Endothelial cell of umbilical vein (primary cell): ENCODE data around the gene GPATCH2. TPM values are rescaled to one million over a fixed set of nuclear protein-coding genes. Genes with fewer than 3 reads are reported as not detected.

Experiments used
- BruUV-seq: library from RNA; stranded (reverse); fragments of 400-500 nt; replicated peaks from 2 replicates; lab custom pipeline; 2021; lab: Mats Ljungman, UMichigan
- CTCF ChIA-PET: fragments of 300-600, 350-600 bp; sonication (Branson Sonifier 250); formaldehyde crosslinking; loops from one replicate; lab custom pipeline; 2021; ENCODE audit warnings: antibody characterized with exemption, inconsistent platforms; lab: Charles Lee
- POLR2A ChIA-PET: fragments of 300-600, 350-600 bp; sonication (Branson Sonifier 250); formaldehyde crosslinking; loops from one replicate; lab custom pipeline; 2021; ENCODE audit warnings: antibody characterized with exemption, inconsistent platforms; lab: Charles Lee
- DNase-seq: peaks from one replicate; pipeline ENCODE4 v3.0.0-alpha.2; 2011; ENCODE audit warnings: low read depth, low spot score
- FAIRE-seq: peaks from 2 replicates; lab custom pipeline; 2011; peaks lifted over from hg19 to GRCh38; lab: Jason Lieb, UNC
- H2AFZ ChIP-seq: 2 replicates; pipeline ENCODE4 v1.6.0; 2012; ENCODE audit warnings: low read depth, low read length, control low read depth, inconsistent platforms
- H3K27ac ChIP-seq: 2 replicates; pipeline ENCODE4 v1.5.1; 2011; ENCODE audit warnings: low read depth, mild to moderate bottlenecking, control low read depth, low read length, moderate library complexity; ENCODE audit not compliant: insufficient read depth
- H3K27me3 ChIP-seq, 2 experiments: 2 replicates each; pipeline versions ENCODE4 v1.6.0 to v1.6.1; 2011; ENCODE audit warnings: low read length in 2 of 2, mixed read lengths in 1 of 2; ENCODE audit not compliant: control insufficient read depth in 2 of 2, insufficient read depth in 2 of 2
- H3K36me3 ChIP-seq, 2 experiments: 2 replicates in 1 of 2; 3 replicates in 1 of 2; pipeline ENCODE4 v1.5.1; 2011; ENCODE audit warnings: low read length in 2 of 2, mild to moderate bottlenecking in 1 of 2, moderate library complexity in 1 of 2; ENCODE audit not compliant: control insufficient read depth in 2 of 2, insufficient read depth in 2 of 2; ENCODE audit errors: extremely low read depth in 1 of 2
- H3K4me1 ChIP-seq: 3 replicates; pipeline ENCODE4 v1.5.1; 2011; ENCODE audit warnings: mild to moderate bottlenecking, low read length; ENCODE audit not compliant: control insufficient read depth, insufficient read depth; ENCODE audit errors: extremely low read depth
- H3K4me2 ChIP-seq: 2 replicates; pipeline ENCODE4 v1.6.1; 2011; ENCODE audit warnings: low read length, control low read depth, mixed read lengths; ENCODE audit not compliant: insufficient read depth
- H3K4me3 ChIP-seq, 3 experiments: fragments of 200-600 bp in 1 of 3; sonication (generic), shearing (Covaris generic) in 1 of 3; replicated peaks in 1 of 3; 2 replicates each; pipeline ENCODE4 v1.5.1; 2011 to 2016; ENCODE audit warnings: control low read depth in 3 of 3, low read length in 3 of 3, mild to moderate bottlenecking in 2 of 3, inconsistent platforms in 1 of 3, low read depth in 1 of 3, moderate library complexity in 1 of 3; ENCODE audit not compliant: insufficient read depth in 1 of 3
- H3K79me2 ChIP-seq: 2 replicates; pipeline ENCODE4 v1.6.0; 2012; ENCODE audit warnings: low read length, inconsistent platforms; ENCODE audit not compliant: control insufficient read depth, insufficient read depth
- H3K9ac ChIP-seq: replicated peaks from 2 replicates; pipeline ENCODE3; 2011; ENCODE audit warnings: low read length, control low read depth; ENCODE audit not compliant: insufficient read depth; ENCODE audit errors: extremely low read depth
- H3K9me1 ChIP-seq: replicated peaks from 3 replicates; pipeline ENCODE4 v1.6.0; 2011; ENCODE audit warnings: mild to moderate bottlenecking, low read length; ENCODE audit not compliant: control insufficient read depth, insufficient read depth; ENCODE audit errors: extremely low read depth
- H3K9me3 ChIP-seq: replicated peaks from 2 replicates; pipeline ENCODE4 v1.5.1; 2012; ENCODE audit warnings: low read length, inconsistent platforms; ENCODE audit not compliant: control insufficient read depth, insufficient read depth
- H4K20me1 ChIP-seq: replicated peaks from 2 replicates; pipeline ENCODE3; 2011; ENCODE audit warnings: mild to moderate bottlenecking, low read length; ENCODE audit not compliant: control insufficient read depth, insufficient read depth; ENCODE audit errors: extremely low read depth
- CTCF ChIP-seq, 2 donors: IDR thresholded peaks; 1 replicate in 1 of 2; 2 replicates in 1 of 2; pipeline ENCODE4 v1.5.1; 2011; ENCODE audit warnings: low read length in 2 of 2, mild to moderate bottlenecking in 2 of 2, moderate library complexity in 2 of 2, control low read depth in 1 of 2, inconsistent platforms in 1 of 2, low read depth in 1 of 2; ENCODE audit not compliant: insufficient read depth in 1 of 2; ENCODE audit errors: extremely low read depth in 1 of 2
- EZH2 ChIP-seq: IDR thresholded peaks from 2 replicates; pipeline ENCODE4 v1.6.1; 2012; ENCODE audit warnings: borderline replicate concordance, low read depth, mild to moderate bottlenecking, moderate library complexity, low read length, inconsistent platforms; ENCODE audit not compliant: severe bottlenecking
- FOS ChIP-seq: IDR thresholded peaks from 2 replicates; pipeline ENCODE4 v1.6.1; 2011; ENCODE audit warnings: mild to moderate bottlenecking, low read length, moderate library complexity, borderline replicate concordance; ENCODE audit not compliant: insufficient read depth
- GATA2 ChIP-seq: IDR thresholded peaks from 2 replicates; pipeline ENCODE4 v1.7.0; 2011; ENCODE audit warnings: low read depth, mild to moderate bottlenecking, moderate library complexity, mixed read lengths, low read length; ENCODE audit not compliant: insufficient read length, insufficient read depth
- JUN ChIP-seq: IDR thresholded peaks from 2 replicates; pipeline ENCODE4 v1.6.1; 2011; ENCODE audit warnings: borderline replicate concordance, low read depth; ENCODE audit not compliant: insufficient read length, insufficient read depth
- MAX ChIP-seq: IDR thresholded peaks from 2 replicates; pipeline ENCODE4 v1.6.1; 2011; ENCODE audit not compliant: insufficient read depth, insufficient read length
- MYC ChIP-seq: IDR thresholded peaks from one replicate; pipeline ENCODE4 v1.6.1; 2011; ENCODE audit warnings: mild to moderate bottlenecking, low read depth, low read length
- POLR2A ChIP-seq: IDR thresholded peaks from 2 replicates; pipeline ENCODE4 v1.6.1; 2012; ENCODE audit warnings: low read depth, mild to moderate bottlenecking, control low read depth, low read length
- POLR2AphosphoS5 ChIP-seq: IDR thresholded peaks from 2 replicates; pipeline ENCODE4 v1.6.1; 2012; ENCODE audit warnings: low read depth, mild to moderate bottlenecking, control low read depth, low read length, moderate library complexity; ENCODE audit not compliant: insufficient read depth
- dilution Hi-C: fragments of 300-500 bp; cut with MboI; formaldehyde crosslinking; loops from one replicate; pipeline ENCODE4 v1.15.0; 2019; ENCODE audit warnings: low sequenced_read_pairs; ENCODE audit not compliant: extremely low pct_ligation_motif_present
- intact Hi-C: fragments of 100-400 bp; cut with micrococcal nuclease; formaldehyde crosslinking; loops from one replicate; pipeline ENCODE4 v1.10.0; 2022
- polyA plus RNA-seq, 4 experiments: library from polyadenylated mRNA; depleted of rRNA in 3 of 4; stranded (reverse) in 3 of 4; unstranded in 1 of 4; fragments of >200 nt; gene quantifications; 2 replicates each; pipeline versions ENCODE4 v1.2.1 to v1.2.3, GENCODE V29; 2011 to 2012; ENCODE audit warnings: missing spikeins in 1 of 4
- total RNA-seq: library from RNA; stranded (reverse); gene quantifications from 2 replicates; pipeline ENCODE4 v1.2.3, GENCODE V29; 2021

Gene GPATCH2
- total and polyA plus RNA-seq, 2 donors (not counting 3 experiments of a cell fraction or from before 2014, with no cell fraction given), result 3.3 to 15.6 TPM

GRCh38 chr1:217534566-217534965 is 96.3 kb downstream of the GPATCH2 start:
- H3K4me1 ChIP-seq, result no peaks in the 10 kb centered on the region
- DNase-seq, result no peak
- H4K20me1 ChIP-seq, result no peaks in the 10 kb centered on the region
- no peak overlapping the region for H3K4me2 ChIP-seq
- H3K27me3 ChIP-seq, result no peaks in the 10 kb centered on the region
- no peaks in the 10 kb centered on the region for H3K79me2 ChIP-seq
- H3K9me1 ChIP-seq, result no peaks in the 10 kb centered on the region
- no peaks in the 10 kb centered on the region for H3K9me3 ChIP-seq
- dilution Hi-C loops (no loop called here), intact Hi-C loops (no loop called here)
- TF ChIP-seq CTCF (IDR thresholded peaks at IDR 0.05; ENCODE audit: extremely low read depth in 1 of 2, insufficient read depth in 1 of 2, low read depth in 1 of 2, low read length in 2 of 2) (no peak), POLR2A (no peak), GATA2 (no peak), FOS (no peak), EZH2 (no peak), JUN (no peak)
- no peaks in the 10 kb centered on the region for H3K36me3 ChIP-seq
- H2AFZ ChIP-seq, result no peak overlapping the region
- no peak overlapping the region for H3K27ac ChIP-seq
- H3K4me3 ChIP-seq, result no peak overlapping the region
- H3K9ac ChIP-seq, result no peak overlapping the region
- CTCF ChIA-PET, result no interaction called here
- BruUV-seq, result no TSS peak
- POLR2A ChIA-PET, result no interaction called here
- FAIRE-seq, result no peak

GRCh38 chr1:217528271-217528670 is 102.6 kb downstream of the GPATCH2 start:
- H3K79me2 ChIP-seq, result no peaks in the 10 kb centered on the region
- POLR2A ChIA-PET, result no interaction called here
- no TSS peak for BruUV-seq

More at GRCh38 chr1:217528271-217528670, 102.6 kb downstream of the GPATCH2 start:
- H3K9me1 ChIP-seq, result no peaks in the 10 kb centered on the region
- H3K27me3 ChIP-seq, result no peaks in the 10 kb centered on the region
- peaks cover 19% of the 10 kb centered on the region for H3K4me1 ChIP-seq
- no peak overlapping the region for H3K9ac ChIP-seq
- no peaks in the 10 kb centered on the region for H3K36me3 ChIP-seq
- DNase-seq (no peak), FAIRE-seq (no peak)
- H4K20me1 ChIP-seq, result no peaks in the 10 kb centered on the region
- dilution Hi-C loops, result no loop called here
- no peak overlapping the region for H2AFZ ChIP-seq
- TF ChIP-seq CTCF (IDR thresholded peaks at IDR 0.05; ENCODE audit: extremely low read depth in 1 of 2, insufficient read depth in 1 of 2, low read depth in 1 of 2, low read length in 2 of 2), result no peak
- no peak for TF ChIP-seq EZH2
- TF ChIP-seq POLR2AphosphoS5, result no peak
- TF ChIP-seq GATA2, result no peak
- TF ChIP-seq POLR2A, result no peak
- no peak for TF ChIP-seq JUN
- no peak for TF ChIP-seq FOS
- TF ChIP-seq MYC, result no peak
- no peak for TF ChIP-seq MAX
- CTCF ChIA-PET, result no interaction called here
- H3K4me2 ChIP-seq, result no peak overlapping the region
- H3K4me3 ChIP-seq, result no peak overlapping the region
- intact Hi-C loops, result no loop called here
- no peak overlapping the region for H3K27ac ChIP-seq
- H3K9me3 ChIP-seq, result no peaks in the 10 kb centered on the region
